ENCODE measurements around the gene SMPD3. TPM values are rescaled to one million over a fixed set of nuclear protein-coding genes. Genes with fewer than 3 reads are reported as not detected.

Gene SMPD3
- total RNA-seq, 1 experiment from 2014 or later: 2.4 TPM

DNA sequence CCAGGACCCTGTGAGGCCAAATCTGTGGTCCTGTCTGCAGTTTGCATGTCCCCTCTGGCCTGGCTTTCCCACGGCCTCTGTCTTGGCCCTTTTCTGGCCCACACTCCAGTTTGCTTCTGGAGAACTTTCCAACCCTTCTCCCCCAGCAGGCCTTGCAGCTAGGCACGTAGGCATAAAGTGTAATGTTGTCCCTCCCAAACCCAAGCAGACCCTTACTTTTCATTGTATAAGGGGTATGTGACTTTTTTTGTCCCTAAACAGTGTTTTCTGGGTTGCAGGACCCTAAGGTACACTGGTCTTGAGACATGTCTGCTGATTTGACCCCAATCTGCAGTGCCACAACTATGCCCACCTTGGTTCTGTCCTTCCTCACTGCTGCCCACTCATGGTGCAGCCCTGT, 15.6 kb upstream of the SMPD3 start:
- CTCF ChIA-PET: no interaction called here
- no TSS peak for BruUV-seq (replicated peaks)
- H3K27me3 ChIP-seq (replicated peaks; ENCODE audit: control insufficient read depth, insufficient read depth, low read length): no peaks in the 10 kb centered on the region

GRCh38 chr16:68460067-68460466, 11.8 kb upstream of the SMPD3 start:
- ChIA-PET CTCF (no interaction called here), POLR2A (no interaction called here)
- H3K36me3 Mint-ChIP-seq (ENCODE audit: insufficient read depth, unreplicated experiment): no peaks in the 10 kb centered on the region
- Histone ChIP-seq H3K4me1 (peaks cover 13% of the 10 kb centered on the region; the same call in 1 of the 2 replicates), H3K9me3 (no peaks in the 10 kb centered on the region), H3K27me3 (replicated peaks; ENCODE audit: control insufficient read depth, insufficient read depth, low read length) (no peaks in the 10 kb centered on the region), H3K4me3 (ENCODE audit: low read depth, low read length) (no peak overlapping the region), H3K36me3 (ENCODE audit: control insufficient read depth, insufficient read depth, low read length) (no peaks in the 10 kb centered on the region)
- intact Hi-C loops (cut with micrococcal nuclease; ENCODE audit: unreplicated experiment): no loop called here
- TF ChIP-seq CTCF (IDR thresholded peaks at IDR 0.05; ENCODE audit: insufficient read depth in 1 of 2, low read depth in 1 of 2, low read length in 1 of 2, severe bottlenecking in 1 of 2, unreplicated experiment in 1 of 2): no peak
- BruUV-seq (replicated peaks): no TSS peak
- no peak overlapping the region for H3K27ac Mint-ChIP-seq (ENCODE audit: unreplicated experiment)
- H3K27me3 Mint-ChIP-seq (ENCODE audit: insufficient read depth, unreplicated experiment): no peaks in the 10 kb centered on the region
- H3K4me1 Mint-ChIP-seq (ENCODE audit: low read depth, unreplicated experiment): peaks cover 22% of the 10 kb centered on the region
- H3K4me3 Mint-ChIP-seq (ENCODE audit: unreplicated experiment): no peak overlapping the region
- no peaks in the 10 kb centered on the region for H3K9me3 Mint-ChIP-seq (ENCODE audit: unreplicated experiment)
- DNase-seq: no peak

More for the DNA sequence above, 15.6 kb upstream of the SMPD3 start:
- Mint-ChIP-seq H3K27ac (ENCODE audit: unreplicated experiment) (no peak overlapping the region), H3K9me3 (ENCODE audit: unreplicated experiment) (no peaks in the 10 kb centered on the region), H3K4me3 (ENCODE audit: unreplicated experiment) (no peak overlapping the region), H3K36me3 (ENCODE audit: insufficient read depth, unreplicated experiment) (no peaks in the 10 kb centered on the region), H3K4me1 (ENCODE audit: low read depth, unreplicated experiment) (peaks cover 8% of the 10 kb centered on the region), H3K27me3 (ENCODE audit: insufficient read depth, unreplicated experiment) (no peaks in the 10 kb centered on the region)
- Histone ChIP-seq H3K4me1 (no peaks in the 10 kb centered on the region), H3K36me3 (ENCODE audit: control insufficient read depth, insufficient read depth, low read length) (no peaks in the 10 kb centered on the region), H3K9me3 (no peaks in the 10 kb centered on the region), H3K4me3 (ENCODE audit: low read depth, low read length) (no peak overlapping the region)
- intact Hi-C loops (cut with micrococcal nuclease; ENCODE audit: unreplicated experiment): no loop called here
- TF ChIP-seq CTCF (IDR thresholded peaks at IDR 0.05; ENCODE audit: insufficient read depth in 1 of 2, low read depth in 1 of 2, low read length in 1 of 2, severe bottlenecking in 1 of 2, unreplicated experiment in 1 of 2): no peak
- POLR2A ChIA-PET: no interaction called here
- no peak for DNase-seq

- POLR2A ChIA-PET: no interaction called here
- Mint-ChIP-seq H3K4me3 (ENCODE audit: unreplicated experiment) (no peak overlapping the region), H3K4me1 (ENCODE audit: low read depth, unreplicated experiment) (peaks cover 22% of the 10 kb centered on the region), H3K36me3 (ENCODE audit: insufficient read depth, unreplicated experiment) (no peaks in the 10 kb centered on the region), H3K27me3 (ENCODE audit: insufficient read depth, unreplicated experiment) (no peaks in the 10 kb centered on the region), H3K27ac (ENCODE audit: unreplicated experiment) (no peak overlapping the region), H3K9me3 (ENCODE audit: unreplicated experiment) (no peaks in the 10 kb centered on the region)
- Histone ChIP-seq H3K4me3 (ENCODE audit: low read depth, low read length) (no peak overlapping the region), H3K4me1 (peaks cover 13% of the 10 kb centered on the region; the same call in 1 of the 2 replicates), H3K27me3 (replicated peaks; ENCODE audit: control insufficient read depth, insufficient read depth, low read length) (no peaks in the 10 kb centered on the region), H3K9me3 (no peaks in the 10 kb centered on the region), H3K36me3 (ENCODE audit: control insufficient read depth, insufficient read depth, low read length) (no peaks in the 10 kb centered on the region)
- TF ChIP-seq CTCF (IDR thresholded peaks at IDR 0.05; ENCODE audit: insufficient read depth in 1 of 2, low read depth in 1 of 2, low read length in 1 of 2, severe bottlenecking in 1 of 2, unreplicated experiment in 1 of 2): no peak
- DNase-seq: no peak
- intact Hi-C loops (cut with micrococcal nuclease; ENCODE audit: unreplicated experiment): no loop called here
- CTCF ChIA-PET: no interaction called here
- BruUV-seq (replicated peaks): no TSS peak
Observed at GRCh38 chr16:68459457-68459856, 11.1 kb upstream of the SMPD3 start.

Data from Caco-2 (cell line).